ENCODE measurements around the gene BIRC2.

GRCh38 chr11:102389253-102389652, 42.2 kb downstream of the BIRC2 start:
- TF ChIP-seq CTCF (IDR thresholded peaks at IDR 0.05): no peak
- TF ChIP-seq POLR2A (IDR thresholded peaks at IDR 0.05): no peak
